ENCODE results near the gene CDIPT.

Gene CDIPT

DNA sequence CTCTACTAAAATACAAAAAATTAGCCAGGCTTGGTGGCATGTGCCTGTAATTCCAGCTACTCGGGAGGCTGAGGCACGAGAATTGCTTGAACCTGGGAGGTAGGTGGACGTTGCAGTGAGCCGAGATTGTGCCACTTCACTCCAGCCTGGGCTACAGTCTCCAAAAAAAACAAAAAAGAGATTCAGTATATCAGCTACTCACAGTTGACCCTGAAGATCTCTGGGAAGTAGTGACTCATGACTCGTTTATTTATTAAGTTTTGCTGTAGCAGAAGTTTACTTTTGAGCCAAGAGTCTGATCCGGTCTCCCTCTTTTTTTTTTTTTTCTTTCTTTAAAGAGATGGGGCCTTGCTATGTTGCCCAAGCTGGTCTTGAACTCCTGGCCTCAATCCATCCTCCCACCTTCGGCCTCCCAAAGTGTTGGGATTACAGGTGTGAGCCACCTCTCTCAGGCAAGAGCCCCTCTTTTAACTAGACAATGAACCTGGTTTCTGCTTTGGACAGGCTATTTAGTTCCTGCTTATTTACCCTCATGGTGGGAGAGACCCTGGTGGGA is 38.4 kb downstream of the CDIPT start:
- DNase-seq: no peak

DNA sequence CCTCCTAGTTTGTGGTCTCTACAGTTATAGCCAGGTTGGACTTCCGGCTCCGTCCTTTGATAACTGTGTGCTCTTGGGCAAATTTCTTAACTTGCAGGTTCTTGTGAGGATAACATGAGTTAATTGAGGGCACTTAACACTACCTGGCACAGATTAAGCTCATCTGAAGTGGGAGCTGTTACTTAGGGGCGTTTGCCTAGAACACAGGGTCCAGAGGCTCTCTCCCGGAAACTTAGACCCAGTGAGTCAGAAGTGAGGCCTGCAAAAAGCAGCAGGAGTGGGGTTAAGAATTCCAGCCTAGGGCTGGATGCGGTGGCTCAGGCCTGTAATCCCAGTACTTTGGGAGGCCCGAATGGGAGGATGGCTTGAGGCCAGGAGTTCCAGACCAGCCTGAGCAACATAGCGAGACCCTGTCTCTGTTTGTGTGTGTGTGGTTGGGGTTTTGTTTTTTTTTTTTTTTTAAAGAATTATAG is 41.3 kb downstream of the CDIPT start:
- DNase-seq: no peak

DNA sequence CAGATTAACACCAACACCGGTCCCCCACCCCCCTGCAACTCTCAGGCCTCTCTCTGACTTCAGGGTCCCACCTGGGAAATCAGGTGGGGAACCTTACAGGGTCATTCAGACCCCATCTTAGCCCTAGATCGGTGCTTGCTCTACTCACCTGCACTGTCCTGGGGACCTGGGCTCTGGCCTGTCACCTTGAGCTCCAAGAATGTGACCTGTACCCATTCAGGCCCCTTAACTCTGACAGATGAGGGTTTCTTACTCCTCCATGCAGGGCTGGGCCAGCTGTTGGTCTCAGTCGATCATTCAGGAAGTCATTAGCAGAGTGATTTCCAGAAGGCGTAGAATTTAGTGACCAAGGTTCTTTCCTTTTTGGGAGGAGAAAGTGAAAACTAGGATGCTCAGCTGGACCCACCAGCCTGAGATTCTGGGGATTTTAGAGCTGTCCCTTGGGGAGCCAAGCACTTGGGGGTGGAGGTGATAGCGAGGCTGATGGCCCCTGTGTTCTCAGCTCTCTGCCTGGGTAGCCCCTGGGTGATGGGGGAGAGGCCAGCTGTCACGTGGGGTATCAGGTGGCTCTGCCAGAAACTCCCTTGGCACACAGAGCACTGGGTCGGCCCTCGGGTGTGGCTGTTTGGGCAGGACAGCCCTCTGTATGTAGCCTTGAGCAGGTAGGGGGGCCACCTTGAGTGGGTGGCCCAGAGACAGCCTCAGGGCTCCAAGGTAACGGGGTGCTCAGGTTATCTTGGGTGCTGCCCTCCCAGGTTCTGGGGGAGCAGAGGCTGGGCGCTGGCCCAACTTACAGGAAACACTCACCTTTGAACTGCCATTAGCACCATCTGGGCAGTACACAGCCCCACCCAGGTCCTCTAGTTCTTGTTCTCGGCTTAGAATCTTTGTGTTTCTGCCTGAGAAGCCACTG is 42.0 kb downstream of the CDIPT start:
- no peak for DNase-seq

DNA sequence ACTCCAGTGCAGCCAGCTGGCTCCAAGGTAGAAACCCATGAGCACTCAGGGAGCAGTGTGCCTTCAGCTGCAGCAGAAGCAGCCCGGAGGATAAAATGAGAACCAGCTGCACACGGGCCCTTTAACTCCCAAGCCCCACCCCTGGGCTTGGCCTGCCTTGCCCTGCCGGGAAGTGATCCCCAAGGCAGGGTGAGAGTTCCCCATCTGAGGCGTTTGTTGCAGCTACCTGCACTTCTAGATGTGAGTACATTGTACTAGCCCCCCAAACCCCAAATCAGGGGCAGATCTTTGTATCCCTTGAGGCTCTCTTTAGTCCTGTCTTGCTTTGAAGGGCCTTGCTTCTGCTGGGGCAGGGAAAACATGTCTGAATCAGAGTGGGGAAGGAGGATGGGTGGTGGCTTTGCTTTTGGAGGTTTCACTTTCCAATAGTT is 42.7 kb downstream of the CDIPT start, which contains the start of gene MVP:
MVP (plus strand) TSS at position 192 of the 431 bp plus-strand sequence. CDS start 10,088 bp downstream, outside the sequence.
- DNase-seq: no peak

DNA sequence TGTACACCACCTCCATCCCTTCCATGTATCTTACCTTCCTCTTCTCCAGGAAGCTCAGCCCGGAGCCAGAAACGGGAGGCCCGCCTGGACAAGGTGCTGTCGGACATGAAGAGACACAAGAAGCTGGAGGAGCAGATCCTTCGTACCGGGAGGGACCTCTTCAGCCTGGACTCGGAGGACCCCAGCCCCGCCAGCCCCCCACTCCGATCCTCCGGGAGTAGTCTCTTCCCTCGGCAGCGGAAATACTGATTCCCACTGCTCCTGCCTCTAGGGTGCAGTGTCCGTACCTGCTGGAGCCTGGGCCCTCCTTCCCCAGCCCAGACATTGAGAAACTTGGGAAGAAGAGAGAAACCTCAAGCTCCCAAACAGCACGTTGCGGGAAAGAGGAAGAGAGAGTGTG is 43.5 kb downstream of the CDIPT start:
- no peak for DNase-seq

DNA sequence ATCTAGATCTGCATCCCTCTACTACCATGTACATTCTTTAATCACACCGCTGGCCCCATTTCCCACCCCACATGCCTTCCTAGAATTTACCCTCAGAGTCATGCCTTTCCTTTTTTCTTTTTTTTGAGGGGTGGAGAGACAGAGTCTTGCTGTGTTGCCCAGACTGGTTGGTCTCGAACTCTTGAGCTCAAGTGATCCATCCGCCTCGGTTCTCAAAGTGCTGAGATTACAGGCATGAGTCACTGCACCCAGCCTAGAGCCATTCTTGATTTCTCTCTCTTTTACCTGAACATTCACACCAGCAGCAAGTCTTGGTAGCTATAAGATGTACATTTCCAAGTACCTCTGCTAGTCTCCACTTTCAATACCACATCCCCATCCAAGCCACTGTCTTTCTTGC is 44.9 kb downstream of the CDIPT start:
- DNase-seq: no peak

DNA sequence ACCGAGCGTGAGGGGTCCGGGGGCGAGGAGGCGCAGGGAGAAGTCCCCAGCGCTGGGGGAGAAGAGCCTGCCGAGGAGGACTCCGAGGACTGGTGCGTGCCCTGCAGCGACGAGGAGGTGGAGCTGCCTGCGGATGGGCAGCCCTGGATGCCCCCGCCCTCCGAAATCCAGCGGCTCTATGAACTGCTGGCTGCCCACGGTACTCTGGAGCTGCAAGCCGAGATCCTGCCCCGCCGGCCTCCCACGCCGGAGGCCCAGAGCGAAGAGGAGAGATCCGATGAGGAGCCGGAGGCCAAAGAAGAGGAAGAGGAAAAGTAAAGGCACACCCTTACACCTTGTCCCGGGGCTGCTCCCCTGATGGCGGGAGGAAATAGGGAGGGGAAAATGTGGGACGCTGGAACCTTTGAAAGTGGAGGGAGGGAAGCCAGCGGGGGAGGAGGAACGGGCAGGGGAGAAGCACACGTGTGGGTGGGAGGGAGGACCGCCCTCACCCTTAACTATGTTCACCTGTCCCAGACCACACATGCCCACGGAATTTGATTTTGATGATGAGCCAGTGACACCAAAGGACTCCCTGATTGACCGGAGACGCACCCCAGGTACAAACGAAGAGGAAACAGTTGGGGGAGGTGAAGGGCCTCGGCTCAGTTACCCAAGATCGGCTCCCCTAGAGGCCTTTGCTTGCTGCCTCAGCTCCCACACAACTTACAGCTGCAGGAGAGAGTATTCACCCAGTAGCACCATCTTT is 46.2 kb downstream of the CDIPT start:
- DNase-seq: no peak

DNA sequence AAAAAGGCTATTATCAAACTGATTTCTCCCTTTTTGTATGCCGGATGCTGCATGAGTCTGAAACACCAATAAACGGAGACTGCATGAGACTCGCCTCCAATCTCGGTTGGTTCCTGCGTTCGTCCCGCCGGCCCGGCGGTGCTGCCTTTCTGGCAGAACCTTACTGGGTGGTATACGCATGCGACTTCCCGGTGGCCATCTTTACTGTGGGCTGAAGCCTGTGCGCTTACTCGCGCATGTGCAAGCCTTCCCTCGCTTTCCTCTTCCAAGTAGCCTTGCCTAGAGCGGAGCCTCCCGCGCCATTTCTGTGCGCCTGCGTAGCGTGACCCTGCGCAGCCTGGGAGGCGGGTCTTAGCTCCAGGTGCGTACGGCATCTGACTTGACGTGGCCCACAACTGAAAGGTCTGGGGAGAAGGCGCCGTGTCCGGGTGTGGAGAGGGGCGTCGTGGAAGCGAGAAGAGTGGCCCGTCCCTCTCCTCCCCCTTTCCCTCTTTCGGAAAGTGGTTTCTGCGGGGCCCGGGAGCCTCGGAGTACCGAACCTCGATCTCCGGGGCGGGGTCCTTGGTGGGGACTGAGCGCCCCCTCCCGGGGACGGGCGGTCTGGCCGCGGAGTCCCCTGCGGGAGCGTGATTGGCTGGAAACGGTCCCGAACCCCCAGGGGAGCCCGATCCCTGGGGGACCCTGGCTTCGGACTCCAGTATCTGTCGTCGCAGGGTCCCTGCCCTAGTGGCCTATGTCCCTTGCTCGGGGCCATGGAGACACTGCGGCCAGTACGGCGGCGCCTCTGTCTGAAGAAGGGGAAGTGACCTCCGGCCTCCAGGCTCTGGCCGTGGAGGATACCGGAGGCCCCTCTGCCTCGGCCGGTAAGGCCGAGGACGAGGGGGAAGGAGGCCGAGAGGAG is 47.0 kb downstream of the CDIPT start, which contains the start of gene PAGR1:
PAGR1 (plus strand) TSS at position 360 of the 901 bp plus-strand sequence; CDS start at position 734, 374 bp downstream.
- peak; percentile 90 for DNase-seq

DNA sequence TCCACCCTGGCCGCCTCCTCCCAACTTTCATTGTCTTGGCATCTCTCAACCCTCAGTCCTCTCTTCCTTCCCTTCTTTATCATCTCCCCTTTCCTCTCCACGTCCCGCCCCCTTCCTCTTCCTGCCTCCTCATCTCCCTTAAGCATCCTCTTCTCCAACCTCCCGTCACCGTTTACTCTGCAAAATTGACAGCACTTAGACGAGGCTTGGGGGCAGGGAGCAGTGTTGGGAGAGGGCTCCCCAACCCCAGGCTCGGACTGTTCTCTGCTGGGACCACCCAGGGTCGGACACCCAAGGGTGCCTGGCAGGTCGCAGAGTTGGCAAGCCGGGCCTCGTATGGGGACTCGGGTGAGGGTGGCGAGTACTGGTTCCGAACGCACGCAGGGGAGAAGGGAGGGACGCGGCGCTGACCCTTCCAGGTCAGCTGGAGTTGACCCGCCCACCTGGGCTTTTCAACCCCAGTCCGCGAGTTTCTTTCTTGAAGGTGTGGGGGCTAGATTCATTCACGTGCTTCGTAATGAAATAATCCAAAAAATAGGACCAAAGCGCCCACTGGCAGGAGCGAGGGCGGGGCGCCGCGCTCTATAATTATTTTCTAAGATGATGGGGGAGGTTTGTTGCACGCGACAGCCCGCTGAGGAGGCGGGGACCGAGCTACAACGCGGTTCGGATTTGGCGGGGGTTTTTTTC is 47.8 kb downstream of the CDIPT start:
- no peak for DNase-seq

DNA sequence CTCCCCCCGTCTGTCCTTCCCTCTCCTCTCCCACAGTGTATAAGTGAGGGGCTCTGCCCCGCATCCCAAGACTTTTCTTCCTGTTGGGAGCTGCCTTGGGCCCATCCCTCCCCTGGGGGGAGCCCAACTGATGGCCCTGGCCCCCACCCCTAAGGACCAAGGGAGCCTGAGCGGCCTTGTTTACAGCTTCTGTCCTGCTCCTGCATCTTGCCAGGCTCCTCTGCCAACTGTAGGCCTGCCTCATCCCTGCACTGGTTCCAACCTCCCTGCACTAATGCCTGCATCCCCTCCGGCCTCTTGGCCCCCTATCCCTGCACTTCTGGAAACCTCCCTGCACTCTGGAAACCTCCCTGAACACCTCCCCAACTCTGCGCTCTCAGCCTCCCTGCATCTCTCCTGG is 48.4 kb downstream of the CDIPT start:
- no peak for DNase-seq

DNA sequence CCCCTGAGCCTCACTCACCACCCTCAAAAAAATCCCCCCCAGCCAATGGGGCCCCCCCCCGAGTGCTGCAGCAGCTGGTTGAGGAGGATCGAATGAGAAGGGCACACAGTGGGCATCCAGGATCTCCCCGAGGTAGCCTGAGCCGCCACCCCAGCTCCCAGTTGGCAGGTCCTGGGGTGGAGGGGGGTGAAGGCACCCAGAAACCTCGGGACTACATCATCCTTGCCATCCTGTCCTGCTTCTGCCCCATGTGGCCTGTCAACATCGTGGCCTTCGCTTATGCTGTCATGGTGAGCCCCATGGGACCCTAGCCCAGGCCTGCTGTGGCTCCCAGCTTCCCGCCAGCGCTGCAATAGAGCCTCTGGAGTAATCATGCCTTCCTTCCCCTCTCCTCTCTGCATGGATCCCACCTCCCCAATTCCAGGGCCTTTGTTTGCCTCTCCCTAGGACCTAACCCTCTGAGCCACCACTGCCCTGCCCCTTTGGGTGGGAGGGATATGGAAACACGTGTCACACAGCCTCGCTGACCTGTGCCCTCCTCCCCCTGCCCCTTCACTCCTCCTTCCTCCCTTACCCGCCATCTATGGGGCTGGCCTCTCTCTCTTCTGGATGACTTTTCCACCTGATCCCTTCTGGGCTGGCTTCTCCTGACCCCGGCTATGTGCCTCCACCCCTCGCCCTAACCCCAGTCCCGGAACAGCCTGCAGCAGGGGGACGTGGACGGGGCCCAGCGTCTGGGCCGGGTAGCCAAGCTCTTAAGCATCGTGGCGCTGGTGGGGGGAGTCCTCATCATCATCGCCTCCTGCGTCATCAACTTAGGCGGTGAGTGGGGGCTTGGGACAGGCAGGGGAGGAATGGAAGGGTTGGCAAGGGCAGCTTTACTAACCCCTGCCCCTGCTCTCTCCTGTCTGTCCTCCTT is 49.1 kb downstream of the CDIPT start:
- DNase-seq: no peak

DNA sequence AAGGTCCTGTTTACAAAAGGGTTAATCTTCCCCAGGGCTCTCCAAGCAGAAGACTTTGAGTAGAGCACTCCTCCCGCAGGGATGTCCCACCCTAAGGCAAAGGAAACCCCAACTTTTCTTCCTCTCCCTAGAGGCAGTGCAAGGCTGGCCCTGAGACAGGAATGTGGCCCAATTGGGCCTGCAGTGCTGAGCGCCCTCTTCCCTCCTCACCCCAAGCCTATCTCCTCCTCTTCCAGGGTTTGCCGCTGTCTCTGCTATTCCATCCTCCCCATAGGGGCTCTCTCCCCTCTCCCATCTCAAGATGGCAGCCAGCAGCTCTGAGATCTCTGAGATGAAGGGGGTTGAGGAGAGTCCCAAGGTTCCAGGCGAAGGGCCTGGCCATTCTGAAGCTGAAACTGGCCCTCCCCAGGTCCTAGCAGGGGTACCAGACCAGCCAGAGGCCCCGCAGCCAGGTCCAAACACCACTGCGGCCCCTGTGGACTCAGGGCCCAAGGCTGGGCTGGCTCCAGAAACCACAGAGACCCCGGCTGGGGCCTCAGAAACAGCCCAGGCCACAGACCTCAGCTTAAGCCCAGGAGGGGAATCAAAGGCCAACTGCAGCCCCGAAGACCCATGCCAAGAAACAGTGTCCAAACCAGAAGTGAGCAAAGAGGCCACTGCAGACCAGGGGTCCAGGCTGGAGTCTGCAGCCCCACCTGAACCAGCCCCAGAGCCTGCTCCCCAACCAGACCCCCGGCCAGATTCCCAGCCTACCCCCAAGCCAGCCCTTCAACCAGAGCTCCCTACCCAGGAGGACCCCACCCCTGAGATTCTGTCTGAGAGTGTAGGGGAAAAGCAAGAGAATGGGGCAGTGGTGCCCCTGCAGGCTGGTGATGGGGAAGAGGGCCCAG is 50.0 kb downstream of the CDIPT start:
- no peak for DNase-seq

DNA sequence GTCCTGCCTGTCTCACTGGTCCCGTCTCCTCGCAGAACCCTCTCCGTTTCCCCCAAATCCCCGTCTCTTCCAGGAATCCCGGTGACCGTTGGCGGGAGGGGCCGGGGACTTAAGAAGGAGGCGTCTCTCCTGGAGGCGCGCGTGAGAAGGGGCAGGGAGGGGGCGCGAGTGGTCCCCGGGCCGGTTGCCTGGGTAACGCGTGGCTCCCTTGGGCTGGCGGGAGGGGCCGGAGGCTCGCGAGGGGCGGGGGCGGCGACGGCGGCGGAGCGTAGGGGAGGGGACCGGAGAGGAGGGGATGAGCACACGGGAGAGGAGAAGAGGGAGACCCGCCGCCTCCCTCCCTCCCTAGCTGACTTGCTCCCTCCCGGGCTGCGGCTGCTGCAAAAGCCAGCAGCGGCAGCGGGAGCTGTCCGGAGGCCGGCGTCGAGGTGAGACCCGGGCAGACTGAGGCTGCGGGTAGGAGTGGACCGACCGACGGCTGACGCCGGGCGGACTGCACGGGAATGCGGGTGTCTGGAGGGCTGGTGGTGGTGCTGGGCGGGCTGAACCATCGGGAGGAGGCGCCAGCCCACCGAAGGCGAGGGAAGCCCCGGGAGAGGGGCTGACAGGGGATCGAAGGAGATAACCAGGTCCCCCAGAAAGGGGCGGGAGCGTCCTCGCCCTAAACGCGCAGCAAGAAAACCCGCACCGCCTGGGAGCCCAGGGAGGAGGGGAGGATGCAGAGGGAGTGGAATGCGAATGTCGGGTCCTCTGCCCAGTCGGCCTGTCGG is 50.9 kb downstream of the CDIPT start, which contains the start of gene PRRT2:
PRRT2 (plus strand) TSS at position 298 of the 770 bp plus-strand sequence. CDS start 862 bp downstream, outside the sequence.
- DNase-seq: no peak

DNA sequence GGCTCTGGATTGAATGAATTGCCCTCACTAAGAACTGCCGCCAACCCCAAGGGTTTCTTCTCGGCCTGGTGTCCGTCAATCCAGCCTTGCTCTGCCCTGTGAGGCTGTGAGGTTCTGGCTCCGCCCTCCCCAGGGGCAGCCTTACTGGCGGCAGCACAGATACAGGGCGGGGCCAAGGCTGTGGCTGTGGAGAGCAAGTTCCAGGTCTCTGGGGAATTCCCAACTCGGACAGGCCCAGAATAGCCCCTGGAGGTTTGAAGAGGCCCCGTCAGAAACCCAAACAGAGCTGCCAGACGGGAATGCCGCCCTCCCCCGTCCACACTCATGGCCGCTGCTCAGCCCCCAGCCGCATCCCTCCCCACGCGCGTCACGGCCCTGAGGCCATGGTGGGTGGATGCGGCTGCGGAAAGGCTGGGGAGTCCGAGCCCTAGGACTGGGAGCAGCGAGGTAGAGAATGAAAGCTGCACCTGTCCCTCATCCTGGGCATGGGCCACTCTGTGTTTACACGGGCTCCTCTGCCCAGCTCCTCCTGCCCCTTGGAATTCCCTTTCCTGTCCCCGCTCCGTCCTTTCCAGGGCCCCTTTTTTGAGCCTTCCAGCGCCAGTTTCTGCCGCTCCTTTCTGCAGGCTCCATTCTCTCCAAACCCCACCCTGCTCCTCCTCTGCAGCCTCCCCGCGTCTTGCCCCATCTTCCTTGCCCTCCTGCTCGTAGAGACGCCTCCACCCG is 51.7 kb downstream of the CDIPT start:
- DNase-seq: peak; percentile 48

DNA sequence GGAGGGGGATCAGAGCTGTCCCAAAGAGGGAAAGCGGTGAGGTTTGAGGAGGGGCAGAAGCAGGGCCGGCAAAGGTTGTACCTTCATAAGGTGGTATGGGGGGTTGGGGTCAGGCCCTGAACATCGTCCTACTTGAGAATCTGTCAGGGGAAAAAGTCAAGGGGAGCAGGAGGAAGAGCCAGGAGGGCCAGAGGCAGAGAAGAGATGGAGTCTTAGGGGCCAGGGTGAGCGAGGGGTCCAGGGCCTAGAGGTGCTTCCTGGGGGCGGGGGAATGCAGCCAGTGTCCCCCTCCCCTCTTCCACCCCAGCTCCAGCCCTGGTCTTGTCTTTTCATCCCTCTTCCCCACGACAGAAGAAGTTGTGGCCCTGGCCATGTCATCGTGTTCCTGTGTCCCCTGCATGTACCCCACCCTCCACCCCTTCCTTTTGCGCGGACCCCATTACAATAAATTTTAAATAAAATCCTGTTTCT is 52.3 kb downstream of the CDIPT start:
- no peak for DNase-seq

DNA sequence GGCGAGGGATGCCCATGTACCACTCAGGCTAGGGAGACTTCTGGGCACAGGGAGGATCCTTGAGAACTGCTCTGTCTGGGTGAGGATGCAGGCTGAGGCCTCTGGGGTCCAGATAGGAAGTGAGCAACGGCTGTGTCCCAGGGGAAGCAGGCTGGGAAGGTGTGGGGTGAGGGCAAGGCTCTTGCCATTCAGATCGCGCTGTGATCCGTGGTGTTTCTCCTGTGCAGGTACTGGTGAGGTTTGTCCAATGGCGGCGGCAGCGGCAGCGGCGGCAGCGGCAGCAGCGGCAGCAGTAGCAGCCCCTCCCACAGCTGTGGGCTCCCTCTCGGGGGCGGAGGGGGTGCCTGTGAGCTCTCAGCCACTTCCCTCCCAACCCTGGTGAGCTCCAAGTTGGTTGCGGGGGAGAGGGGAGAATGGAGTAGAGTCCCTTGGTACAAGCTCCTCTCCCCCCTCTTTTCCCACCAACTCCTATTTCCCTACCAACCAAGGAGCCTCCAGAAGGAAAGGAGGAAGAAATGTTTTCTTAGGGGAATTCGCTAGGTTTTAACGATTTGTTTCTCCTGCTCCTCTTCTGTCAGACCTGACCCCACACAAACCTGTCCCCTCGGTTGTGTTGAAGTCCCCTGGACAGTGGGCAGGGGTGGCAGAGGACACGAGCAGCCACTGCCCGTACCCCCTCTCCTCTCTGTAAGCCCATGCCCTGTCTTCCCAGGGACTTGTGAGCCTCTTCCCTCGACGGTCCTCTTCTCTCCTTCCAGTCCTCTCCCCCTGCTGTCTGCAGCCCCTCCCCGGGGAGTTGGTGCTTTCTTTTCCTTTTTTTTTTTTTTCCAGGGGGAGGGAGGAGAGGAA is 53.0 kb downstream of the CDIPT start:
- no peak for DNase-seq
